COLO829 (cell line): ENCODE measurements around the gene SKOR1.

Experiments
- DNase-seq: peaks from one replicate; pipeline ENCODE4 v3.0.0; 2012; ENCODE audit warnings: low spot score

The SKOR1 gene

GRCh38 chr15:67852418-67852817 is 27.1 kb downstream of the SKOR1 start:
- no peak for DNase-seq

- no peak for DNase-seq
These were observed 28.1 kb downstream of the SKOR1 start for GRCh38 chr15:67853454-67853853.

- no peak for DNase-seq
These were observed 29.0 kb downstream of the SKOR1 start for GRCh38 chr15:67854358-67854757.

GRCh38 chr15:67855842-67856241 is 30.5 kb downstream of the SKOR1 start:
- no peak for DNase-seq

GRCh38 chr15:67857220-67857619 is 31.9 kb downstream of the SKOR1 start:
- no peak for DNase-seq

- DNase-seq: no peak
These were observed 34.1 kb downstream of the SKOR1 start for GRCh38 chr15:67859331-67859946.

- no peak for DNase-seq
These were observed 36.7 kb downstream of the SKOR1 start for GRCh38 chr15:67861983-67862382.

- no peak for DNase-seq
These were observed 37.6 kb downstream of the SKOR1 start for GRCh38 chr15:67862750-67863441.

- peak; percentile 62 for DNase-seq
These were observed 38.2 kb downstream of the SKOR1 start for GRCh38 chr15:67863442-67863987.

- DNase-seq: no peak
These were observed 40.0 kb downstream of the SKOR1 start for GRCh38 chr15:67865331-67865730.

- no peak for DNase-seq
These were observed 40.5 kb downstream of the SKOR1 start for GRCh38 chr15:67865766-67866165.

- DNase-seq: no peak
These were observed 44.4 kb downstream of the SKOR1 start for GRCh38 chr15:67869701-67870100.

GRCh38 chr15:67870868-67871408 is 45.6 kb downstream of the SKOR1 start:
- DNase-seq: no peak

- DNase-seq: no peak
These were observed 48.5 kb downstream of the SKOR1 start for GRCh38 chr15:67873777-67874176.

- no peak for DNase-seq
These were observed 53.5 kb downstream of the SKOR1 start for GRCh38 chr15:67878712-67879206.

- DNase-seq: no peak
These were observed 54.3 kb downstream of the SKOR1 start for GRCh38 chr15:67879440-67880129.

- DNase-seq: no peak
These were observed 55.4 kb downstream of the SKOR1 start for GRCh38 chr15:67880651-67881182.

- peak; percentile 17 for DNase-seq
These were observed 57.4 kb downstream of the SKOR1 start for GRCh38 chr15:67882487-67883233.

- DNase-seq: no peak
These were observed 58.0 kb downstream of the SKOR1 start for GRCh38 chr15:67883234-67883773.

- no peak for DNase-seq
These were observed 58.7 kb downstream of the SKOR1 start for GRCh38 chr15:67884009-67884408.
